HFFc6 (cell line): Measurements from ENCODE around the gene ATP8A1. TPM values are rescaled to one million over a fixed set of nuclear protein-coding genes. Genes with fewer than 3 reads are reported as not detected.

Experiments
- DNase-seq: peaks from one replicate; pipeline ENCODE4 v3.0.0-alpha.2; 2018
- H3K27ac Mint-ChIP-seq: 2 replicates; pipeline ENCODE4 v1.8.0; 2020; ENCODE audit warnings: mild to moderate bottlenecking, mixed read lengths
- H3K27me3 Mint-ChIP-seq: 2 replicates; pipeline ENCODE4 v1.8.0; 2021; ENCODE audit warnings: mild to moderate bottlenecking, moderate library complexity, mixed read lengths; ENCODE audit not compliant: insufficient read depth
- H3K36me3 Mint-ChIP-seq: 2 replicates; pipeline ENCODE4 v1.8.0; 2021; ENCODE audit warnings: low read depth, mixed read lengths
- H3K4me1 Mint-ChIP-seq: 2 replicates; pipeline ENCODE4 v1.8.0; 2020; ENCODE audit warnings: low read depth, mixed read lengths
- H3K4me3 Mint-ChIP-seq: 2 replicates; pipeline ENCODE4 v1.8.0; 2020; ENCODE audit warnings: mild to moderate bottlenecking, moderate library complexity, mixed read lengths
- H3K9me3 Mint-ChIP-seq: 2 replicates; pipeline ENCODE4 v1.8.0; 2020; ENCODE audit warnings: mild to moderate bottlenecking, mixed read lengths
- CTCF ChIP-seq: fragments of 200-600 bp; sonication (generic); IDR thresholded peaks from 2 replicates; pipeline ENCODE4 v1.5.0; 2021; ENCODE audit warnings: antibody characterized with exemption, mild to moderate bottlenecking
- total RNA-seq, 6 experiments: library from RNA; stranded (reverse); fragmentation: NEBNext Ultra II Directional; extraction: Animal tissue kit (Norgen Biotek cat#: 25700); gene quantifications; 2 replicates in 1 of 6; 3 replicates in 5 of 6; pipeline ENCODE4 v1.2.3, GENCODE V29; 2021

The ATP8A1 gene
- total RNA-seq, 6 experiments from 2014 or later, result 0.03 to 0.28 (median 0.11) TPM

- Mint-ChIP-seq H3K36me3 (no peaks in the 10 kb centered on the region), H3K9me3 (peaks cover 19% of the 10 kb centered on the region; the same call in 1 of the 2 replicates), H3K27ac (no peak overlapping the region), H3K4me3 (no peak overlapping the region), H3K4me1 (no peaks in the 10 kb centered on the region), H3K27me3 (no peaks in the 10 kb centered on the region; the same call in 1 of the 2 replicates)
- DNase-seq, result no peak
- no peak for TF ChIP-seq CTCF
Observed at GRCh38 chr4:42364266-42365053, 292.4 kb downstream of the ATP8A1 start.

- no peaks in the 10 kb centered on the region; the same call in 1 of the 2 replicates for H3K27me3 Mint-ChIP-seq
- no peak overlapping the region for H3K27ac Mint-ChIP-seq
- H3K4me1 Mint-ChIP-seq, result no peaks in the 10 kb centered on the region
- no peak for TF ChIP-seq CTCF
- H3K4me3 Mint-ChIP-seq, result no peak overlapping the region
- DNase-seq, result no peak
- H3K36me3 Mint-ChIP-seq, result no peaks in the 10 kb centered on the region
- H3K9me3 Mint-ChIP-seq, result peaks cover 19% of the 10 kb centered on the region; the same call in 1 of the 2 replicates
Observed at GRCh38 chr4:42363614-42364013, 293.3 kb downstream of the ATP8A1 start.

GRCh38 chr4:42362591-42362990 is 294.3 kb downstream of the ATP8A1 start:
- H3K27me3 Mint-ChIP-seq, result no peaks in the 10 kb centered on the region
- TF ChIP-seq CTCF, result no peak
- no peak for DNase-seq
- no peaks in the 10 kb centered on the region for H3K36me3 Mint-ChIP-seq
- no peak overlapping the region for H3K4me3 Mint-ChIP-seq
- H3K9me3 Mint-ChIP-seq, result peaks cover 9% of the 10 kb centered on the region; the same call in 1 of the 2 replicates
- H3K4me1 Mint-ChIP-seq, result no peaks in the 10 kb centered on the region
- H3K27ac Mint-ChIP-seq, result no peak overlapping the region

- H3K4me1 Mint-ChIP-seq, result no peaks in the 10 kb centered on the region
- TF ChIP-seq CTCF, result no peak
- DNase-seq, result no peak
- no peak overlapping the region for H3K27ac Mint-ChIP-seq
- H3K9me3 Mint-ChIP-seq, result peaks cover under 1% of the 10 kb centered on the region; the same call in 1 of the 2 replicates
- no peaks in the 10 kb centered on the region for H3K27me3 Mint-ChIP-seq
- no peaks in the 10 kb centered on the region for H3K36me3 Mint-ChIP-seq
- H3K4me3 Mint-ChIP-seq, result no peak overlapping the region
Observed at GRCh38 chr4:42361456-42361855, 295.4 kb downstream of the ATP8A1 start.

- Mint-ChIP-seq H3K4me3 (no peak overlapping the region), H3K4me1 (no peaks in the 10 kb centered on the region), H3K9me3 (no peaks in the 10 kb centered on the region; the same call in 1 of the 2 replicates), H3K27ac (no peak overlapping the region), H3K36me3 (no peaks in the 10 kb centered on the region), H3K27me3 (no peaks in the 10 kb centered on the region)
- TF ChIP-seq CTCF, result no peak
- no peak for DNase-seq
Observed at GRCh38 chr4:42360256-42360669, 296.6 kb downstream of the ATP8A1 start.
